HUDEP-2 (cell line): ENCODE measurements around the gene RPL14.
"Not testable (repeated sequence)": the region's sequence is repeated elsewhere in the genome, so short reads cannot be mapped to it uniquely, and the experiment has no call there.

Experiments
- DNase-seq, 76 experiments: peaks; one replicate each; lab custom pipeline; 2025; ENCODE audit not compliant: unreplicated experiment in 76 of 76; lab: John Stamatoyannopoulos, UW

Gene RPL14

GRCh38 chr3:40461161-40461560, 4.0 kb downstream of the RPL14 start:
- DNase-seq, result no peak

- DNase-seq, result not testable (repeated sequence)
Observed at GRCh38 chr3:40462838-40463237, 5.7 kb downstream of the RPL14 start.

GRCh38 chr3:40463579-40463978, 6.4 kb downstream of the RPL14 start:
- no peak for DNase-seq

DNA sequence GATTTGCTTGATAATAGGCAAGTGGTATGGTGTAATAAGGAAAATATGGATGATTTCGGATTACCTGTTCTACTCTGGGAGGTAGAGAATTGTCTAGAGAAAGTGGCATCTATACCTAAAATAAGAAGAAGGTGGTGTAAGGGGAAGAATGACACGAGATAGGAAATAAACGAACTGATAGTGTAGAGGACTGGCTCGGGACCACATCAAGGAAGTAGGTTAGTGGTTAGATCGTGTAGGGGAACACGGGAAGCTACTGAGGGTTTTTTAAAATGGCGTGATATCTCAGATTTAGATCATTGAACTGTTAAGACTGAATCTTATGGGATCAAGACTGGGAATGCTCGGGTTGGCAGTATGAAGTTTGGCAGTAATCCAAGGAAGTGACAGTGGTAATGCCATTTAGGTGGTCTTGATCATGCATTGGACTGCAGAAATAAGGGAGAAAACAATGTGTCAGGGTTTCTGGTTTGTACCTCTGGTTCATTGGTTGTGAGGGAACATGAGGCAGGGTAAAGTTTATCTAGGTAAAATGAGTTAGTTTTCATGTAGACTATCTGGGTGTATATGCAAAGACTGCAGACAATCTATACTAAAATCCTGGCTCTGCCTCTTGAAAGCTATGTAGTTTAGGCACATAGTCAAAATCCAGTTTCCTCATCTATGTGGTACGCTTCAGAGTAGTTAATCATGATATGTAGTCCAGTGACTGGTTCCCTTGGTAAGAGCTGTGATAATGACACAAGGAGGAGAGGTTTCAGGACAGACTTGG, 7.4 kb downstream of the RPL14 start:
- DNase-seq, result peak in 2 of 76 experiments; percentile 21 to 28

DNA sequence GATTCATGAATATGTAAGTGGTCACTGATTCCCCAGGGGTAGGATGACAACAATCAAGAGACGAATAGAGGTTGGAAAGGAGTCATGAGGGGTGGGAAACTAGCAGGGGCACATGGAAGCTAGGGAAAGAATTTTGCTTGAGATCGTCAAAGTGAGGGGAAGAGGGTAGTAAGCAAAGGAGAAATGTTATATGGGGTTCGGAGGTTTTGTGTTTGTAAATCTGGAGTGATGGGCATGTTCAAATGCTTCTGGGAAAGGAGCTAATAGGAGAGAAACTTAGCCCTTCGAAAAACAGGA, 7.9 kb downstream of the RPL14 start:
- DNase-seq, result no peak

DNA sequence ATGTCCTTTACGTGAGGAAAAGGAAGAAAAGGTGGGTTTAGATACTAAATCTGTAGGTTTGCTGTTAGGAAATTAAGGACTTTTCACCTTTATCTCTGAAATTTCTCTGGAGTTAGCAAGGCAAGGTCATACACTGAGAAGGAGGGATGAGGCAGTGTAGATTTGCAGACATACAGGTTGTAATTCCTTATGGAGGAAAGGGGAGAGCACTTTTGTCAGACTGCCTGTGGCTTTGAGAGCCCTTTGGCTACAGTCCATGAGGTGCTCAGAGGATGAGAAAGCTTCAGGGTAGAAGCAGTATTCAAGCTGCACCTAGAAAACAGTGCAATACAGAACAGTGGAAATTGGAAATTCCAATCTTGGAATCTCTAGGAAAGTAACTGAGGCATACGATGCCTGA, 8.3 kb downstream of the RPL14 start:
- DNase-seq, result no peak

DNA sequence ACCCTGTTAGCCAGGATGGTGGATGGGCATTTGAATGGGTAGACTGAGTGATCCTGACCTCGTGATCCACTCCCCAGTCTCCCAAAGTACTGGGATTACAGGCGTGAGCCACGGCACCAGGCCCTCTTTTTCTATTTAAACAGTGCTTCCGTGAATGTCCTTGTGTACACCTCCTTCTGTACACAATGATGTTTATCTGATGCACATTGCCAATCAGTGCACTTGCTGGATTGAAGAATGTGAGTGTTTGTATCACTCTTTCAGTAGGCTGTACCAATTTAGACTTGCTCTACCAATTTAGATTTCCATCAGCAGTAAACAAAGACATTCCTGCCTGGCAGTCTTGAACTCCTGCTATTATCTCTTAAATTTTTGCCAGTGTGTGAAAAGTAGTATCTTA, 10.9 kb downstream of the RPL14 start:
- no peak for DNase-seq

DNA sequence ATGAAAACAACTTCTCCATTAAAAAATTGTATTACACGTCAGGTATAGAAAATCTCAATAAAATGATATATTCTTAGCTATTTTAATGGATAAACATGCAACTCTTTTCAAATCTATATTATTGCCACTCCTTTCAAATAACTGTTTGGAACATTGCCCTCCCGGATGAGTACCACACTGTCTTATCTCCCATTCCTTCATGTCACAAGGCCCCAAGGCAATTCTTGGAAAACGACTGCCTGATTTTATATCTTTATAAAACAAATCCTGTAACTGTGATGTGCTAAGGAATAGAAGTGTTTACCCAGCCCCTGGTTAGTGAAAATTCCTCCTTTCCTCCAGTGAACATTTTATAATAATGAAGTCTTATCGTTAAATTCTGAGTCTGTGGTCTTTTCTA, 13.6 kb downstream of the RPL14 start:
- peak in 40 of 76 experiments; percentile 1 to 68 (median 34) for DNase-seq

DNA sequence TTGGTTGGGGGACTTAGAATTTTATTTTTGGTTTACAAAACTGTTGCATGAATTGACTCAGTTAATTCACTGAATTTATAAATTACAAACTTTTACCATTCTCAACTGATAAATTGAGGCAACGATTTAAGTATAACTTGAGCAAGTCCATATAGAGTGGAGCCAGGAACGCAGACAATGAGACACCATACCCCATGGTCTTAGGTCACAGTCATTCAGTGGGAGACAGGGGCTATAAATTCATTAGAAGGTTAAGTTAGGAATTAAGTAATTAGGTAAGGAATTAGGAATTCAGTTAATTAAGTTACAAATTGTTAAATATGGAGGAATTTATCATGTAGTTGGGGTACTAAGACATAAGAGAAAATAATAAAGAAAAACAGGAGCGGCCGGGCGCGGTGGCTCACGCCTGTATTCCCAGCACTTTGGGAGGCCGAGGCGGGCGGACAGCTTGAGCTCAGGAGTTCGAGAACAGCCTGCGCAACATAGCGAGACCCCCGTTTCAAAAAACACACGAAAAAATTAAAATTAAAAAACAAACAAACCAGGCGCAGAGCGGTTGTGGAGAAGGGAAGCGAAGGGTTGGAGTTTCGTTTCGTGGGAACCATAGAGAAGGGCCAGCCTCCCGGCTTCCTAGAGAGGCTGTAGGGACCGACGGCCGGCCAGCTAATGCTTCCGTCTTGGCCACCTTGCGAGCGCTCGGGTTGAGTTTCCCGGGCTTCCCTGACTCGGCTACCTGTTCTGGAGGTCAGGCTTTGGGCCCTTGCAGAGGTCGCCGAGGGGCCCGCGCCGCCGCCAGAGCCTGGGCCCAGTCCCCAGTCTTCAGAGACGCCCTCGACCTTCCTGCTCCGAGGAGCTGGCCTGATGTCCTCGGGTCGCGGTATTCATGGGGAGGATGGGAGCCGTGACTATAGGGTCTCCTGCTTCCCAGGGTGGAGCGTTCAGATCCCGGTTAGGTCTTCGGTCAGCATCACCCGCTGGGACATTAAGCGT, 19.6 kb downstream of the RPL14 start, which contains the start of gene ZNF619:
TSS of gene ZNF619 (plus strand) at position 645 of the 993 bp plus-strand sequence. CDS start 858 bp downstream, outside the sequence.
- peak in 71 of 76 experiments; percentile 4 to 69 (median 42) for DNase-seq

- peak in 3 of 76 experiments; percentile 4 to 13 (median 9) for DNase-seq
Observed at GRCh38 chr3:40477666-40478065, 20.5 kb downstream of the RPL14 start.

DNA sequence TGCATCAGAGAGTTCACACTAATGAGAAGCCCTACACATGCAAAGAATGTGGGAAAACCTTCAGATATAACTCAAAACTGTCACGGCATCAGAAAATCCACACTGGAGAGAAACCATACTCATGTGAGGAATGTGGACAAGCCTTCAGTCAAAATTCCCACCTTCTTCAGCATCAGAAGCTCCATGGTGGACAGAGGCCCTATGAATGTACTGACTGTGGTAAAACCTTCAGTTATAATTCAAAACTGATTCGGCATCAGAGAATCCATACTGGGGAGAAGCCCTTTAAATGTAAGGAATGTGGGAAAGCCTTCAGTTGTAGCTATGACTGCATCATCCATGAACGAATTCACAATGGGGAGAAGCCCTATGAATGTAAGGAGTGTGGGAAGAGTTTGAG, 30.0 kb downstream of the RPL14 start:
- DNase-seq, result no peak

DNA sequence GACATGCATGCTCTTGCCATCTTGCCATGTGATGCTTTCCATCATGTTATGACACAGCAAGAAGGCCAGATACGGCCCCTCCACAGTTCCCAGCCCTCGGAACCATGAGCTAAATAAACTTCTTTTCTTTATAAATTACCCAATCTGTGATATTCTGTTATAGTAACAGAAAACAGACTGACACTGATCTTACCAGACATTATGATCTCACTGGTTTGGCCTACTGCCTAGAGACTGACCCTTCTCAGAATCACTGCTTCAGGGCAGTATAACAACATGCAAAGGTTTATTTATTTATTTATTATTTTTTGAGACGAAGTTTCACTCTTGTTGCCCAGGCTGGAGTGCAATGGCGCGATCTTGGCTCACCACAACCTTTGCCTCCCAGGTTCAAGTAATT, 33.8 kb downstream of the RPL14 start:
- no peak for DNase-seq

DNA sequence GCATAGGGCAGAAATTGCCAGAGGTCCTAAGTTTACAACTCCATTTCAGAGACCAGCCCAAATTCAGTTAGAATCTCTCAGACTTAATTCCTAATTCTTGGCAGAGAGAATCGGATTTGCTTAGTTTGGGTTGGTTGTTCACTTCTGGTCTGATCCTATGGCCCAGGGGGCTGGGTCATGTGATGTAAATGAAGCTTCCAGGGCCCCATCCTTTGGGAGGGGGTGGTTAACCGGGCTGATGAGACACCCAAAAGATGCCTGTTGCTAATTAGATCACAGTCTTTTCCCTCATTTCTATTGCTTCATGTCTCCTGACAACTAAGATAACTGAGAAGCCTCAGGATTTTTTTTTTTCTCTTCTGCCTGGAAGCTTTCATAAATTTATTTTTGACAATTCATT, 37.6 kb downstream of the RPL14 start:
- DNase-seq, result no peak

DNA sequence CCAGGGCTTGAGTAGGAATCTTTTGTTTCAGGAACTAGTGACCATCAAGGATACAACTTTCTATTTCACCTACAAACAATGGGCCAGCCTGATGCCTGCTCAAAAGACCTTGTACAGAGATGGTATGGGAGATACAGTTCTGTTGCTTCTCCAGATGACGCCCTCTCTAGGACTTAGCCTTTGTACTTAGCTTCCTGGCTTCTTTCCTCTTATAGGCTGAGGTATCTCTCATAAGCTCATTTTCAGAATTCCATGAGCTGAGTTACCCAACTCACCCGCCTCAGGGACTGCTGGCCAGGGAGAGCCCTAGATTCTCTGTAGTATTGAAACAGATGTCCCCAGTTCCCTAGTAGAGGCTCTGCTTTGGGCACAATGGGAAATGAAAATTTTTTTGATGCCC, 40.1 kb downstream of the RPL14 start:
- no peak for DNase-seq

GRCh38 chr3:40499952-40500351, 42.8 kb downstream of the RPL14 start:
- no peak for DNase-seq

DNA sequence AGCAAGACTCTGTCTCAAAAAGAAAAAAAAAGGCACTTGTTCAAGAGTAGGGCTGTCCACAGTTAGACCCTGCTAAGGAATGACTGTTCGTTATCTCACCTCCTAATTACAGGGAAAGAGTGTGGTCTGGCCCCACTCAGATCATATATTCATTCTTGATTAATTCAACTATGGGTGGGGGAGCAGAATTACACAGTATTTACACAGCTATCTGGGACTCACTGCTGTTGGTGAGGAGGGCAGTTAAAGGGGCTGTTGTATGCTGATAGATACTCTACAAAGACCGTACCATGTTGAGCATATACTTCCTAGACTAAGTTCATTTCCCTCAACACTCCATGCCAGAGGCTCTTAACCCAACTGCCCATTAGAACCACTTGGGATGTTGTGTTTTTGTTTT, 44.9 kb downstream of the RPL14 start:
- peak in 21 of 76 experiments; percentile 2 to 71 (median 27) for DNase-seq

DNA sequence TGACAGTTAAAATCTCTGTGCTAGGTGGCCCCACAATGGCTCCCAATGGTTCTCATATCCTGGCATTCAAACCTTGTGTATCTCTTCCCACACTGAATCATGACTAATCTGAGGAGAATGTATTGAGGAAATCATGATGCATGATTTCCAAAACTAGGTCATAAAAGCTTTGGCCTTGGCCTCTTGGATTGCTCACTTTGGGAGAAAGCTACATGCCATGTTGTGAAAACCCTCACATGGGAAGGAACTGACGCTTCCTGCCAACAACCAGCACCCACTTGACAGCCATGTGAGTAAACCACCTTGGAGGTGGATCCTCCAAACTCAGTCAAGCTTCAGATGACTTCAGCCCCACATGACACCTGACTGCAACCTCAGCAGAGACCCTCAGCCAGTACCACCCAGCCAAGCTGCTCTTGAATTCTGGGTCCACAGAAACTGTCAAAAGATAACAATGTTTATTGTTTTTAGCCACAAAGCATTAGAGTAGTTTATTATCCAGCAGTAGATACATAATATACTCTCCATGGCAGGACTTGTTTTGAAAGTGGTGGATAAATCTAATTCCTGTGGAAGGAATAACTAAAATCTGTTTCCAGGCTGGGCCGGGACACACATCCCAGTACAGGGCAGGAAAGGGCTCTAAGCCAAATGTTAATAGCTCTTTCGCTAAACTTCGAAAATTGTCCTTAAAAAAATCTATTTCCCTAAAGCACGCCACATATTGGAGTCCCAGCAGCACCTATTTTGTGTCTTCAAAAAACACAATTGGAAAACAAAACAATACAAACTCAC, 47.7 kb downstream of the RPL14 start:
- DNase-seq, result no peak

DNA sequence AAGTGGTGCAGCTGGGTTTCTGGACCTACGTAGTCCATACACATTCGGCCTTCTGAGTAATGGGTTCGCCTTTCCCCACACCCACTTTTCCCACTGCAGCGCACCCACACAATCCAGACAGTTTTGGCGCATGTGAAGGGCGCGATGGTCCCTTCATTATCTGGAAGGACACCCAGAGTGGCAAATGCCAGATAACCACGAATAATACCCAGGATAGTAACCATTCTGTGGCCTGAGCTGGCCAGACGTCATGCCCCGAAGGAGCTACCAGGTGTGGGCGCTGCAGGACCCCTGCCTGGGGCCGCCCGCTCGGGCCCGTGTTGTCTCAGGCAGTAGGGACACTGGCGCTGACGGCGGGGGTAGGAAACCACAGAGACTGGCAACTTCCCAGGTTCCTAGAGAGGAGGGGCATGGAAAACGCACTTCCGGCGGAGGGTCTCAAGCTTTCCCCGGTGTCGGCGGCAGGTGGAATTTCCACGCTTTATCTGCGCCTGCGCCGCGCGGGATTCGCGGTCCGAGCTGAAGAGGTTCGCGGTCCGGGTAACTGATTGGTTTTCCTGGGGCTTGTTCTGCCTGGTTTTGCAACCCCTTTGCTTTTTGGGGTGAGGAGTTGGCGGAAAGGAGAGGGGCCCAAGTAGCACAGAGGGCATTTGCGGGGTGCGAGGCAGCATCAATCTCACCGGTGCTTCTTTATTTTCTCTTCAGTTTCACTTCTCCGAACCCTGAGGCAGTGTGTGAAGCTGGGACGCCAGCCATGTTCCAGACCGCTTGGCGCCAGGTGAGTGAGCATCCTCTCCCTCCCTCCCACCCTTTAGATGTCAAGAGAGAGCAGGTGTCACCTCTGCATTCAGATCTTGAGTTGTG, 48.7 kb downstream of the RPL14 start, which contains the start of gene ZNF620:
TSS of gene ZNF620 (plus strand) at position 441 of the 864 bp plus-strand sequence. CDS start at position 755, 314 bp downstream.
- DNase-seq, result peak in 74 of 76 experiments; percentile 8 to 83 (median 60)

DNA sequence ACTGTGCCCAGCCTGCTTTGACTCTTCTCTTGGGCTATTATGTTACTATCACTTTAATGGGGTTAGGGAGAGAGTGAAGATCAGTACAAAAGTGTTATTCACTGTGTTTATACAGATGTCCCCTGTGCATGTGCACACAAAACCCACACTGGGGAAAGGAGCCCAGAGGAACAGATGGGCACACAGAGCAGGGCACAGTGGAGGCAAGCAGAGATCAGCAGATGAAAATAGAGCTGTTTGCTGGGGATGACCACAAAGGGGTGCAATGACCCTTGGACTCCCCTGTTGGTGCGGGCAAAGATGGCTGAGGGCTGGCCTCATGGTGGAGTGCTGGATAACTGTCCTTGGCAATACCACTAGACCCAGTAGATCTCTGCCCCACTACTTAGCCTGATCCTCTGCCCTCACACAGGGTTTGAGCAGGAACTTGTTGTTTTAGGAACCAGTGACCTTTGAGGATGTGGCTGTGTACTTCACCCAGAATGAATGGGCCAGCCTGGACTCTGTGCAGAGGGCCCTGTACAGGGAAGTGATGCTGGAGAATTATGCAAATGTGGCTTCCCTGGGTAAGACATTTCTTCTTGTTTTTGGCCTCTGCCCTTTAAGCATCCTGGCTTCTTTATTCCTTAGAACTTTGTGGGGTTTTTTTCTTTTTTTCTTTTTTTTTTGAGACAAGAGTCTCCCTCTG, 54.0 kb downstream of the RPL14 start:
- no peak for DNase-seq
